Measurements from ENCODE around the gene GCHFR.

- TF ChIP-seq CTCF (IDR thresholded peaks at IDR 0.05; ENCODE audit: low read length): no peak
- TF ChIP-seq EZH2 (IDR thresholded peaks at IDR 0.05; ENCODE audit: borderline replicate concordance, low read length): no peak
These were observed 798 bp downstream of the GCHFR start for GRCh38 chr15:40764629-40765103.

Data from OCI-LY1 (cell line).